Thyroid gland (tissue), 4 donors: ENCODE data around the gene TMEM82. TPM values are rescaled to one million over a fixed set of nuclear protein-coding genes. Genes with fewer than 3 reads are reported as not detected.

Experiments
- DNase-seq, 2 donors: peaks; one replicate each; pipeline ENCODE4 v3.0.0-alpha.2; 2019
- H3K27ac ChIP-seq, 3 donors: fragments of 200-600 bp; sonication (generic); 1 replicate in 2 of 3; 2 replicates in 1 of 3; pipeline ENCODE4 v1.5.1; 2016 to 2019; ENCODE audit warnings: mild to moderate bottlenecking in 1 of 3, moderate library complexity in 1 of 3
- H3K27me3 ChIP-seq: fragments of 200-600 bp; sonication (generic); one replicate; pipeline ENCODE4 v1.5.1; 2019
- H3K36me3 ChIP-seq, 2 donors: fragments of 200-600 bp; sonication (generic); one replicate each; pipeline ENCODE4 v1.5.1; 2016 to 2019
- H3K4me1 ChIP-seq, 2 donors: fragments of 200-600 bp; sonication (generic); one replicate each; pipeline ENCODE4 v1.5.1; 2017 to 2019
- H3K4me3 ChIP-seq, 3 donors: fragments of 200-600 bp; sonication (generic); replicated peaks in 1 of 3; 1 replicate in 2 of 3; 2 replicates in 1 of 3; pipeline ENCODE4 v1.5.1; 2016; ENCODE audit warnings: mild to moderate bottlenecking in 1 of 3
- H3K9me3 ChIP-seq: fragments of 200-600 bp; sonication (generic); one replicate; pipeline ENCODE4 v1.5.1; 2017
- POLR2A ChIP-seq, 2 donors: fragments of 450-650 bp; IDR thresholded peaks; one replicate each; pipeline ENCODE4 v1.6.1; 2017; ENCODE audit warnings: antibody characterized with exemption in 2 of 2, mild to moderate bottlenecking in 2 of 2, moderate library complexity in 1 of 2
- whole genome bisulfite sequencing, 2 donors: methylation state at CpG; one replicate each; pipeline ENCODE4 v1.1.5; 2017; 5-methylcytosine and 5-hydroxymethylcytosine counted together
- intact Hi-C: fragments of 100-400 bp; cut with DNase I; formaldehyde crosslinking; loops from one replicate; pipeline ENCODE4 v1.15.1; 2023
- total RNA-seq, 4 donors: library from RNA; depleted of rRNA; stranded (reverse); fragments of >200 nt; gene quantifications; one replicate each; pipeline ENCODE4 v1.2.3, GENCODE V29; 2016
- TF ChIP-seq, protein P1 (sequence below), 6 experiments: fragments of 200-600 bp in 3 of 6; fragments of 450-650 bp in 3 of 6; sonication (generic) in 3 of 6; IDR thresholded peaks; one replicate each; pipeline ENCODE4 v1.5.1; 2016 to 2019; ENCODE audit warnings: antibody characterized with exemption in 6 of 6, mild to moderate bottlenecking in 2 of 6, inconsistent platforms in 1 of 6, moderate library complexity in 1 of 6

The TMEM82 gene
- total RNA-seq, 4 donors from 2014 or later, result not detected

DNA sequence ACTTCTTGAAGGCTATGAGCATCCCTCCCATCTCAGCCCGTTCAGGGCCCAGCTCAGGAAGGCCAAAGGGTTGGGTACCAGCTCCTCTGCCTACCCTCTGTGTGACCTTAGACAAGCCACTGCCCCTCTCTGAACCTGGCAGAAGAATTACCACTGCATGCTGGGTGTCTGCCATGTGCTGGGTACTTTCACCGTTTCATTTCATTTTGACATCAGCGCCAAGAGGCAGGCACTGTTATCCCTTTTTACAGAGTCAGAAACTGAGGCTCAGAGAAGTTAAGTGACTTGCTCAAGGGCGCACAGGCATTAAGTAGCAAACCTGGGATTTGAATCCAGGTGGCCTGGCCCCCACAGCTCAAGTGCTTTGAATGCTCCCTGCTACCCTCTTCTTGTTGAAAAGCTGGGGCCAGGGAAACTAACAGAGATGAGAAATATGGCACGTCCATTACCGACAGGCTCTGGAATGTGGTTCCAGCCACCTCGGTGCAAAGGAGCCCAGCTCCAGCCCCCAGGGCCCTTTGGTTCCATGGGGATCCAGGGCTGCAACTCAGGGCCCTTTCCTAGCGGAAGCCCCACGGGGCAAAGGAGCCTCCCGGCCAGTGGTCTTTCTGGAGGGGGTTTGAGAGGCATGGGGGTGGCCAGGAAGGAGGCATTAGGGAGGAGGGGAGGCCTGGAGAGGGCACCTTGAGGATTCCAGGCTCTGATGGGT lies 6.5 kb downstream of the TMEM82 start:
- peak overlapping the region in 1 of 3 donors; percentile 17 for H3K27ac ChIP-seq
- H3K36me3 ChIP-seq, result no peaks in the 10 kb centered on the region
- DNase-seq, result no peak
- H3K9me3 ChIP-seq, result no peaks in the 10 kb centered on the region
- TF ChIP-seq, protein P1, sequence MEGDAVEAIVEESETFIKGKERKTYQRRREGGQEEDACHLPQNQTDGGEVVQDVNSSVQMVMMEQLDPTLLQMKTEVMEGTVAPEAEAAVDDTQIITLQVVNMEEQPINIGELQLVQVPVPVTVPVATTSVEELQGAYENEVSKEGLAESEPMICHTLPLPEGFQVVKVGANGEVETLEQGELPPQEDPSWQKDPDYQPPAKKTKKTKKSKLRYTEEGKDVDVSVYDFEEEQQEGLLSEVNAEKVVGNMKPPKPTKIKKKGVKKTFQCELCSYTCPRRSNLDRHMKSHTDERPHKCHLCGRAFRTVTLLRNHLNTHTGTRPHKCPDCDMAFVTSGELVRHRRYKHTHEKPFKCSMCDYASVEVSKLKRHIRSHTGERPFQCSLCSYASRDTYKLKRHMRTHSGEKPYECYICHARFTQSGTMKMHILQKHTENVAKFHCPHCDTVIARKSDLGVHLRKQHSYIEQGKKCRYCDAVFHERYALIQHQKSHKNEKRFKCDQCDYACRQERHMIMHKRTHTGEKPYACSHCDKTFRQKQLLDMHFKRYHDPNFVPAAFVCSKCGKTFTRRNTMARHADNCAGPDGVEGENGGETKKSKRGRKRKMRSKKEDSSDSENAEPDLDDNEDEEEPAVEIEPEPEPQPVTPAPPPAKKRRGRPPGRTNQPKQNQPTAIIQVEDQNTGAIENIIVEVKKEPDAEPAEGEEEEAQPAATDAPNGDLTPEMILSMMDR (IDR thresholded peaks at IDR 0.05), result no peak
- TF ChIP-seq POLR2A (IDR thresholded peaks at IDR 0.05), result no peak
- H3K4me3 ChIP-seq, result no peak overlapping the region
- H3K4me1 ChIP-seq, result peaks cover 0 to 16% of the 10 kb centered on the region in 2 donors
- intact Hi-C loops, result no loop called here
- no peaks in the 10 kb centered on the region for H3K27me3 ChIP-seq
- WGBS, 2 donors, result 86 to 87% methylated on average over 3 to 10 of the region's 10 CpGs

DNA sequence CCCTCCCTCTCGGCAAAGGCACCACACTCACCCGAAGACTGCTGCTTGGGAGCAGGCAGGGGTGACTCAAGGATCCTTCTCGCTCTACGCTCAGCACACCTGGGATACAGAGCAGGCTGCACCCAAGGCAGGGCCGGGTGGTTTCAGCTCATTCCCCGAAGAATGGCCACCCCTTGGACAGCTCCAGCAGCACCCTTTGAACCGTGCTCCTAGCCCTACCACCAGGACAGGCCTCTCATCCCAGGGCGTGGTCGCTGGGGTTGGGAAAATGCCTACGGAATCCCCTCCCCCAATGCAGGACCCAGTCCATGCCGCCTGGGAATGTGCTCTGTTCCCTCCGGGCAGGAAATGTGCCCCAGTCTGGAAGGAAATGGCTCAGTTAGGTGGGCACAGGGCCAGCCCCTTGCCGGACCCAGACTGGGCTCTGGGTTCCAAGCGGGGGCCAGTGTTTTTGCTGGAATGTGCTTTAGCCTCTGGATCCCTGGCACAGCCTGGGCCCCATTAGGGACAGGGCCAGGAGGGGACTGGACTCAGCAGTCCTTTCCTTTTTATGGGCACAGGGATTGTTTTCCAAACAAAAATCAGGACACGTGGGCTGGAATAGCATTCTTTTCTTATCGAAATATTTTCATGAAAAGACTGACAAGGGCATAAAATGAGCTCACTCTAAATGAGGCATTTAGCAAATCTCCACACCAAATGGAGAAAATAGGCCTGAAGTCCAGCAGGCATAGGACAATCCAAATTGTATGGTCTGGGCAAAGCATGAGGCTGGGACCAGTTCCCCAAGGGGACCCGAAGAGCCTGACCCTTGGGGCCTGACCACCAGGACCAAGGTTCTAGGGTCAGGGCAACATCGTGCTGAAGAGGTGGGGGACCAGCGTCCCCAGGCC lies 7.3 kb downstream of the TMEM82 start:
- H3K4me3 ChIP-seq, result no peak overlapping the region
- intact Hi-C loops, result no loop called here

DNA sequence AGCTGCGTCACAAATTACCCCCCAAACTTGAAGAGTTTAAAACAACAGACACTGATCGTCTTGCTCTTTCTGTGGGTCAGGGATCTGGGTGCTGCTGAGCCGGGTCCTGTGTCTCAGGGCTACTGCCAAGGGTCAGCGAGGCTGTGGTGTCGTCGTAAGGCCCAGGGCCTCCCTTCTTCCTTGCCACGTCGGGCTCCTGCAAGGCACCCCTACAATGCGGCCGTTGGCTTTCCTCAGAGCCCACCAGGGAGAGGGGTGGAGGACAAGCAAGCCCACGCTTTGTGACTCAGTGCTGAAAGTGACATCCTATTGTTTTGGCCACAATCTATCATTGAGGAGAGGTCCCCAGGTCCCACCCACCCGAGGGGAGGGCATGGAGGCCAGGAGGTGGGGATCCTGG lies 8.6 kb downstream of the TMEM82 start:
- no peak overlapping the region for H3K27ac ChIP-seq
- 90 to 91% methylated on average over 8 to 12 of the region's 12 CpGs for WGBS, 2 donors

More for the DNA sequence above, 7.3 kb downstream of the TMEM82 start:
- no peak for DNase-seq
- no peaks in the 10 kb centered on the region for H3K36me3 ChIP-seq
- no peaks in the 10 kb centered on the region for H3K9me3 ChIP-seq
- no peaks in the 10 kb centered on the region for H3K27me3 ChIP-seq
- peaks cover 0 to 16% of the 10 kb centered on the region in 2 donors for H3K4me1 ChIP-seq
- whole genome bisulfite sequencing, 2 donors, result 70 to 72% methylated on average over 11 to 18 of the region's 19 CpGs
- H3K27ac ChIP-seq, result peak overlapping the region in 1 of 3 donors; percentile 17
- TF ChIP-seq, protein P1 (IDR thresholded peaks at IDR 0.05), result no peak
- TF ChIP-seq POLR2A (IDR thresholded peaks at IDR 0.05), result no peak

DNA sequence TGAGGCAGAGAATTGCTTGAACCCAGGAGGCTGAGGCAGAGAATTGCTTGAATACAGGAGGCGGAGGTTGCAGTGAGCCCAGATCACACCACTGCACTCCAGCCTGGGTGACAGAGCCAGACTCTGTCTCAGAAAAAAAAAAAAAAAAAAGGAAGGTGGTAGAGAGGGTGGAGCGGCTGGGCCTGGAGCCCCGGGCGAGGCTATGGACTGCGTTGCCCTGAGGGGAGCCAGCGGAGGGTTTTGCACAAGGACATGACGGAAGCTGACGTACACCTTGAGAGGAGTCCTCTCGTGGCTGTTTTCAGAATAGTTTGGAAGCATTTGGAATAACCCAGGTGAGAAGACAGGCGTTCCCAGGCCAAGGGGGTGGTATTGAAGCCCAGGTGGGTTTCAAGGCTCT lies 9.4 kb downstream of the TMEM82 start:
- H3K27me3 ChIP-seq, result no peaks in the 10 kb centered on the region
- peaks cover 0 to 16% of the 10 kb centered on the region in 2 donors for H3K4me1 ChIP-seq
- intact Hi-C loops, result no loop called here
- no peak for DNase-seq
- TF ChIP-seq, protein P1 (IDR thresholded peaks at IDR 0.05), result no peak
- TF ChIP-seq POLR2A (IDR thresholded peaks at IDR 0.05), result no peak
- H3K27ac ChIP-seq, result no peak overlapping the region
- no peak overlapping the region for H3K4me3 ChIP-seq
- H3K9me3 ChIP-seq, result no peaks in the 10 kb centered on the region
- 82 to 87% methylated on average over 10 of the region's 10 CpGs for WGBS, 2 donors
- no peaks in the 10 kb centered on the region for H3K36me3 ChIP-seq

More for the DNA sequence above, 8.6 kb downstream of the TMEM82 start:
- H3K27me3 ChIP-seq, result no peaks in the 10 kb centered on the region
- no peak for TF ChIP-seq POLR2A (IDR thresholded peaks at IDR 0.05)
- TF ChIP-seq, protein P1 (IDR thresholded peaks at IDR 0.05), result no peak
- no peak overlapping the region for H3K4me3 ChIP-seq
- DNase-seq, result no peak
- no peaks in the 10 kb centered on the region for H3K36me3 ChIP-seq
- peaks cover 0 to 16% of the 10 kb centered on the region in 2 donors for H3K4me1 ChIP-seq
- no peaks in the 10 kb centered on the region for H3K9me3 ChIP-seq
- intact Hi-C loops, result no loop called here
